Prostate gland (tissue), 2 donors: ENCODE results near the gene PTPRD. TPM values are rescaled to one million over a fixed set of nuclear protein-coding genes. Genes with fewer than 3 reads are reported as not detected.
"Not testable (repeated sequence)": the region's sequence is repeated elsewhere in the genome, so short reads cannot be mapped to it uniquely, and the experiment has no call there.

Experiments
- DNase-seq: peaks from one replicate; pipeline ENCODE4 v3.0.0-alpha.2; 2019; ENCODE audit warnings: low spot score
- H3K27ac ChIP-seq, 2 donors: fragments of 200-600 bp; sonication (generic); 2 replicates each; pipeline ENCODE4 v1.5.1; 2017 to 2019
- H3K27me3 ChIP-seq: fragments of 200-600 bp; sonication (generic); replicated peaks from 2 replicates; pipeline ENCODE4 v1.5.1; 2019; ENCODE audit not compliant: insufficient read depth
- H3K36me3 ChIP-seq, 2 donors: fragments of 200-600 bp; sonication (generic); 1 replicate in 1 of 2; 2 replicates in 1 of 2; pipeline versions ENCODE4 v1.5.1 to v1.8.1; 2017 to 2019
- H3K4me1 ChIP-seq: fragments of 200-600 bp; sonication (generic); replicated peaks from 2 replicates; pipeline ENCODE4 v1.5.1; 2019
- H3K4me3 ChIP-seq, 2 donors: fragments of 200-600 bp; sonication (generic); 2 replicates each; pipeline ENCODE4 v1.5.1; 2017 to 2019
- H3K9me3 ChIP-seq: fragments of 200-600 bp; sonication (generic); 2 replicates; pipeline ENCODE4 v1.5.1; 2017
- POLR2A ChIP-seq: fragments of 450-650 bp; IDR thresholded peaks from one replicate; pipeline ENCODE4 v1.6.1; 2016; ENCODE audit warnings: antibody characterized with exemption, mild to moderate bottlenecking
- POLR2AphosphoS5 ChIP-seq: sonication (generic); formaldehyde crosslinking; IDR thresholded peaks from one replicate; pipeline ENCODE4 v1.6.1; 2017; ENCODE audit warnings: antibody characterized with exemption
- WGBS: methylation state at CpG from one replicate; pipeline ENCODE4 v1.1.5; 2018; 5-methylcytosine and 5-hydroxymethylcytosine counted together
- intact Hi-C: fragments of 100-400 bp; cut with DNase I; formaldehyde crosslinking; loops from one replicate; pipeline ENCODE4 v1.14.2; 2022
- total RNA-seq, 2 donors: library from RNA; depleted of rRNA; stranded (reverse); fragments of >200 nt; gene quantifications; one replicate each; pipeline ENCODE4 v1.1.0, GENCODE V29; 2016
- TF ChIP-seq, protein P1 (sequence below), 4 experiments: fragments of 200-600 bp in 2 of 4; fragments of 450-650 bp in 2 of 4; sonication (generic) in 2 of 4; IDR thresholded peaks; 1 replicate in 3 of 4; 2 replicates in 1 of 4; pipeline ENCODE4 v1.5.1; 2016 to 2019; ENCODE audit warnings: antibody characterized with exemption in 4 of 4, mild to moderate bottlenecking in 2 of 4, moderate library complexity in 2 of 4

The PTPRD gene
- total RNA-seq, 2 donors from 2014 or later = 5.8 to 23.1 TPM

- TF ChIP-seq POLR2AphosphoS5 = no peak
- no peak for TF ChIP-seq POLR2A
- TF ChIP-seq, protein P1, sequence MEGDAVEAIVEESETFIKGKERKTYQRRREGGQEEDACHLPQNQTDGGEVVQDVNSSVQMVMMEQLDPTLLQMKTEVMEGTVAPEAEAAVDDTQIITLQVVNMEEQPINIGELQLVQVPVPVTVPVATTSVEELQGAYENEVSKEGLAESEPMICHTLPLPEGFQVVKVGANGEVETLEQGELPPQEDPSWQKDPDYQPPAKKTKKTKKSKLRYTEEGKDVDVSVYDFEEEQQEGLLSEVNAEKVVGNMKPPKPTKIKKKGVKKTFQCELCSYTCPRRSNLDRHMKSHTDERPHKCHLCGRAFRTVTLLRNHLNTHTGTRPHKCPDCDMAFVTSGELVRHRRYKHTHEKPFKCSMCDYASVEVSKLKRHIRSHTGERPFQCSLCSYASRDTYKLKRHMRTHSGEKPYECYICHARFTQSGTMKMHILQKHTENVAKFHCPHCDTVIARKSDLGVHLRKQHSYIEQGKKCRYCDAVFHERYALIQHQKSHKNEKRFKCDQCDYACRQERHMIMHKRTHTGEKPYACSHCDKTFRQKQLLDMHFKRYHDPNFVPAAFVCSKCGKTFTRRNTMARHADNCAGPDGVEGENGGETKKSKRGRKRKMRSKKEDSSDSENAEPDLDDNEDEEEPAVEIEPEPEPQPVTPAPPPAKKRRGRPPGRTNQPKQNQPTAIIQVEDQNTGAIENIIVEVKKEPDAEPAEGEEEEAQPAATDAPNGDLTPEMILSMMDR (IDR thresholded peaks at IDR 0.05) = no peak
- WGBS = 74% methylated on average over 3 of the region's 3 CpGs
- Histone ChIP-seq H3K36me3 (no peaks in the 10 kb centered on the region), H3K4me3 (no peak overlapping the region), H3K9me3 (no peaks in the 10 kb centered on the region), H3K4me1 (no peaks in the 10 kb centered on the region), H3K27ac (no peak overlapping the region), H3K27me3 (no peaks in the 10 kb centered on the region)
- intact Hi-C loops = no loop called here
- DNase-seq = no peak
Measured at GRCh38 chr9:9016597-9016996, 1596.2 kb downstream of the PTPRD start.

GRCh38 chr9:9004810-9005209, 1608.0 kb downstream of the PTPRD start:
- TF ChIP-seq POLR2A (no peak), POLR2AphosphoS5 (no peak)
- TF ChIP-seq, protein P1 (IDR thresholded peaks at IDR 0.05) = no peak
- DNase-seq = no peak
- H3K4me3 ChIP-seq = no peak overlapping the region
- no peaks in the 10 kb centered on the region for H3K36me3 ChIP-seq
- H3K27me3 ChIP-seq = no peaks in the 10 kb centered on the region
- no peaks in the 10 kb centered on the region for H3K4me1 ChIP-seq
- no peaks in the 10 kb centered on the region for H3K9me3 ChIP-seq
- intact Hi-C loops = no loop called here
- WGBS = 82% methylated on average over 3 of the region's 3 CpGs
- no peak overlapping the region for H3K27ac ChIP-seq

DNA sequence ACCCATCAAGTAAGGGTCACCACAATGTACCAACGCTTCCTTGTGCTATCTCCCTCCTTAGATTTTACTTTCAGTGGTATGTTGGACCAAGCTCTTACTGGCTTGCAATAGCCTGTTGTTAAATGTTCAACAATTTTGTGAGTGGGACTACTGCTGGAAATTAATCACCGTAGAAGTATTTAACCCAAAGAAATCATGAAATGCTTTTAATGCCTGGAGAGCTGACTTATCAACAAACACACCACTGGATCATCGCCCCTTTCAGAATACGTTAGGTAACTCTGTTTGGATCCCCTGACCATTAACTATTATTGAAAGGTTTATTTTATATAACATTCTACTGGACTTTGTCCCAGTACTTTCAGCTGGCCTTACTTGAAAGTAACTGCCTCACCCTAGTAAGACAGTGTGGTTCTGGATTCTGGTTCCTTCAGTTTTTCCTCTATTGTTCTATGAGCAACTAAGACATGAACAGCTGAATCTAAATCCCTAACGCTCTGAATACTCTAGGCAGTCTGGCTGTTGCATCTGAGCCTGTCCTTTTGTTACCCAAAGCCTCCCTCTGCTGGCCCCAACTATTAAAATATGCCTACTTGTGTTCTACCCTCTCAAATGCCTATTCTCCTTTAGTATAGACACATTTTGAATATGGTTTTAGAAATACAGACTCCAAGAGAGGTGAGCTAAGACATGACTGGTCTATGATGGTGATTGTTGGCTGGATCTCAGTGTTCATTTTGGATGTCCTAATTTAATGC, 1609.8 kb downstream of the PTPRD start:
- Histone ChIP-seq H3K36me3 (no peaks in the 10 kb centered on the region), H3K27me3 (no peaks in the 10 kb centered on the region), H3K9me3 (no peaks in the 10 kb centered on the region), H3K4me3 (no peak overlapping the region), H3K27ac (no peak overlapping the region), H3K4me1 (no peaks in the 10 kb centered on the region)
- WGBS = 71% methylated on average over 5 of the region's 5 CpGs
- DNase-seq = no peak
- intact Hi-C loops = no loop called here
- TF ChIP-seq, protein P1 (IDR thresholded peaks at IDR 0.05) = no peak
- TF ChIP-seq POLR2A = no peak
- no peak for TF ChIP-seq POLR2AphosphoS5

- TF ChIP-seq POLR2A (no peak), POLR2AphosphoS5 (no peak)
- TF ChIP-seq, protein P1 (IDR thresholded peaks at IDR 0.05) = no peak
- intact Hi-C loops = no loop called here
- WGBS = 44% methylated on average over 2 of the region's 2 CpGs
- DNase-seq = no peak
- Histone ChIP-seq H3K27ac (no peak overlapping the region), H3K27me3 (no peaks in the 10 kb centered on the region), H3K36me3 (no peaks in the 10 kb centered on the region), H3K4me3 (no peak overlapping the region), H3K4me1 (no peaks in the 10 kb centered on the region), H3K9me3 (no peaks in the 10 kb centered on the region)
Measured at GRCh38 chr9:8980496-8981013, 1632.2 kb downstream of the PTPRD start.

- H3K9me3 ChIP-seq = no peaks in the 10 kb centered on the region
- no peak for DNase-seq
- TF ChIP-seq POLR2A (no peak), POLR2AphosphoS5 (no peak)
- TF ChIP-seq, protein P1 (IDR thresholded peaks at IDR 0.05) = no peak
- H3K36me3 ChIP-seq = no peaks in the 10 kb centered on the region
- no peak overlapping the region for H3K27ac ChIP-seq
- no peaks in the 10 kb centered on the region for H3K27me3 ChIP-seq
- no peak overlapping the region for H3K4me3 ChIP-seq
- 95% methylated on average over 6 of the region's 6 CpGs for whole genome bisulfite sequencing
- no peaks in the 10 kb centered on the region for H3K4me1 ChIP-seq
- intact Hi-C loops = no loop called here
Measured at GRCh38 chr9:8978334-8978733, 1634.5 kb downstream of the PTPRD start.

GRCh38 chr9:8968350-8968749, 1644.5 kb downstream of the PTPRD start:
- H3K36me3 ChIP-seq, H3K27ac ChIP-seq, H3K9me3 ChIP-seq, H3K4me1 ChIP-seq, DNase-seq, H3K4me3 ChIP-seq, H3K27me3 ChIP-seq, intact Hi-C loops: not testable (repeated sequence)
- WGBS = 30% methylated on average over 3 of the region's 3 CpGs
